CD4-positive, alpha-beta T cell treated with Interleukin-15 for 1 hour (primary cell): ENCODE data around the gene PPP4R4.
"Not testable (repeated sequence)": the region's sequence is repeated elsewhere in the genome, so short reads cannot be mapped to it uniquely, and the experiment has no call there.

Source experiments
- DNase-seq: peaks from one replicate; pipeline ENCODE4 v3.0.0-alpha.2; 2020

Gene PPP4R4

DNA sequence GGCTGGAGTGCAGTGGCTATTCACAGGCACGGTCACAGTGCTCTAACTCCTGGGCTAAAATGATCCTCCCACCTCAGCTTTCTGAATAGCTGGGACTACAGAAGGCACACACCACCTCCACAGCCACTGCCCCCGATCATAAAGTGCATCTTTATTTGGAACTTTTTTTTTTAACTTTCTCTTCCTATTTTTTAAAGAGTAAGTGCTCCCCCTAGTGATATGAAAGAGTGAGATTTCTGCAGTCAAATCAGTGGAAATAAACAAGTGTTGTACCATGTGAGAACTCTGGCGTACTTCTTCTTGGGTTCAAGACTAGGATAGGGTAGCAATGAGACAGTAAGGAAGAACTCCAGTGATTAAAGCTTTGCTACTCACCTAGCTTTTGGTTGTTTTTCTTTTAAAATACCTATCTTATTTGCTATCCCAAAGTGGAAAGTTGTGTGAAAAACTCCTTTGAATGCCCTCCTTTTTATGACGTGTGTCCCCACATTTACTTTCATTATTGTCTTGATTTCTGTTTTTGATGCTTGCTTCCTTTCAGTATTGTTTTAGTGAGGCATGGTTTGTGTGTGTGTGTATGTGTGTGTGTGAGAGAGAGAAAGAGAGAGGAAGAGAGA lies 6.6 kb downstream of the PPP4R4 start:
- no peak for DNase-seq

DNA sequence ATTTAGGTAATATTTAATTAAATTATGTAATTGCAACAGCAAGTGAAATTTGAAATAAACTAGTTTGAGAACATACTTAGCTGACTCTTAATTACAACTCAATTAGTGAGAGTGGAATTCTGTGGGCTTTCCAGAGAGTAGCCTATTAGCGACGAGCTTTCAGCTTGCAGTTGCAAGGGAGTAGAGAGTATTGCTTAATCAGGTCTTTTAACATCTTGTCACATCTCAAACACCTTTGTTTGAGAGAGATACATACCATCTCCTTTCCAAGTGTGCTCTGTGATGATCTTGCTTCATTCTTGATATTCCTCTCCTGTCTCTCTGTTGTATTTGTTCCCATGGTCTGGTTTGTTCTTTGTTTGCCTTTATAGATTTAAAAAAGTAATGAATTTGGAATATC lies 7.7 kb downstream of the PPP4R4 start:
- no peak for DNase-seq

DNA sequence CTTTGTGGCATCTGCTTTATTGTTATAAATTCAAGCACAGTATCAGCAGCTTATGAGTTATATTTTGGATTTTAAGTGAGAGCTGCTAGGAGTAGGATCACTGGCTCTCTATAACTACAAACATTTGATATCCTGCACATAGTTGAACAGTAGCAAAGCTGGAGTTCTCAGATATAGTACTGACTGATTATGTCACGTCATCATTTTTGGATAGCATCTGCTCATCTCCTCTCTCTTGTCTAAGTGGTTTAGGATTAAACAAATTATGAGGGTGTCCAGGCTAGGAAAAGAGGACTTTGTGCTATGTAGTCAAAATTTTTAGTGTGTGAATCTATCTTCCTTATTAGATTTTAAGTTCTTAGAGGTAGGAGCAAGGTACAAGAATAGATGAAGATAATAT lies 18.4 kb downstream of the PPP4R4 start:
- no peak for DNase-seq

DNA sequence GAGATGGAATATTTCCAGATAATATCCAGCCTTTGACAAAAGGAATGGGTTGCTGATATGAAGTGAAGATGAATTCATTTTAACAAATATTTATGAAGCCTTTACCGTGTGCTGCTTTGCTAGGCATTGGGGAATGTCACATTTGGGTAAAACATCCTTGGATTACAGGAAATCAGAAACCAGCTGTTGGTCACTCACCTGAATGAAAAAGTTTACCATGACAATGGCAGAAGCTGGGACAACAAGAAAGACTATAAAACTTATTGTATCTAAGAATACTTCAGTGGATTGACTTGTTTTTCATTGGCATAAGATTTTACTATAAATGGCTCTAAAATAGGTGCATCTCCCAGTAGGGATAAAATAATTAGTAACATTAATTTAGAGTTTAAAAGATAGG lies 19.7 kb downstream of the PPP4R4 start:
- DNase-seq: no peak

DNA sequence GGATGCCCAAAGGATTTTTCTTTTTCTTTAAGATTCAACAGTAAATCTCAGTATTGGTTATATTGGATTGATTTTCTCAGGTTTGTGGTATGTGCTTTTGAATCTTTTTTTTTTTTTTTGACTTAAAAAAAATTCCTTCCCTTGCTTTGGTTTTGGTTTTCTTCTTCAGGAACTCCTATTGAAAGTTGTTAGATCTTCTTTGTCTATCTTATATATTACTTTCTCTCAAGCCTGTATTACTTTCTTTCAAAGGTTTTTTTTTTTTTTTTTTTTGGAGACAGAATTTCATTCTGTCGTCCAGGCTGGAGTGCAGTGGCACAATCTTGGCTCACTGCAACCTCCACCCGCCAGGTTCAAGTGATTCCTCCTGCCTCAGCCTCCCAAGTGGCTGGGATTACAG lies 21.9 kb downstream of the PPP4R4 start:
- no peak for DNase-seq

DNA sequence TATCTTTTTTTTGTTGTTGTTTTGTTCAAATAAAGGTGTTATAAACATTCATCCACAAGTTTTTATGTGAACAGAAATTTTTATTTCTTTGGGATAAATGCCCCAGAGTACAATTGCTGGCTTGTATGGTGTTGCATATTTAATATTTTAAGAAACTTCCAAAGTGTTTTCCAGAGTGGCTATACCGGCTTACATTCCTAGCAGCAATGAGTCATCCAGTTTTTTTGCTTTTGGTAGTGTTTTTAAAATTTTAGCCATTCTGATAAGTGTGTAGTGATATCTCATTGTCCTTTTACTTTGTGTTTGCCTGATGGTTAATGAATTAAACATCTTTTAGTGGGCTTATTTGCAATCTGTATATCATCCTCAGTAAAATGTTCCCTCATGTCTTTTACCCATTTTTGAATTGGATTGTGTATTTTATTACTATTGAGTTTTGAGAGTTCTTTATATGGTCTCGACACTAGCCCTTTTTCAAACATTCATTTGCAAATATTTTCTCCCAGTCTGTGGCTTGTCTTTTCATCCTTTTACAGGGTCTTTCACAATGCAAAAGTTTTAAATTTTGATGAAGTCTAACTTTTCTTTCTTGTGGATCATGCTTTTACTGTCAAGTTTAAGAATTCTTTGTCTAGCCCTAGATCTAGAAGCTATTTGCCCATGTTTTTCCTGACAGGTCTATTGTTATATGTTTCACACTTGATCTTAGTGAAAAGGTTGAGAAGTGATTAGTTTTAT lies 29.5 kb downstream of the PPP4R4 start:
- DNase-seq: no peak

DNA sequence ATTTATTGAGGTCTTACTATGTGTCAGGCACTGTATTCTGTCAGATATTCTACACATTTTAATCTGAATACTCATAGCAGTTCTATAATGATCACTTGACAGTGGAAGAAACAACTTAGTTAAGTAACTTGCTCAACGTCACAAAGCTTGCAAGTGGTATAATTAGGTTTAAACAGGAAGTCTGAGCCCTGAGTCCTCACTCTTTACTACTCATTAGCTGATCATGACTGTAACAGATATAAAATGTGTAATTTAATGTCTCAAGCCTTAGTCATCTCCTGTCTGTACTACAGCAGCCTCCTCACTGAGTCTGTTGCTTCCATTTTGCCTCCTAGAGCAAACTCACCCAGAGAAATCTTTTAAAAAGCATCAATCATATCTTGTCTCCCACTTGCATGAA lies 38.9 kb downstream of the PPP4R4 start:
- DNase-seq: no peak

DNA sequence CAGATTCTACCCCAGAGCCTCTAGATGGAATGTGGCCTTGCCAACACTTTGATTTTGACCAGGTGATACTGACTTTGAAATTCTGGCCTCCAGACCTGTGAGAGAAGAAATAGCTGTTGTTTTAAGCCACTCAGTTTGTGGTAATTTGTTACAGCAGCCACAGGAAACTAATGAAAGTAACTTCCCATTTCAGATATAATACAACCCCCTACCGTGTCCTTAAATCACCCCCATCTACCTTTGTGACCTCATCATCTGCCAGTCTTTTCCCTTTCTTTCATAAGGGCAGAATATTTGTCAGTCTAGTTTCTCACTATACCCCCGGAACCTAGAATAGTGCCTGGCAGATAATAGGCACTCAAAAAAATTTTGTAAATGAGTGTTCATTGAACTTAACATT lies 39.6 kb downstream of the PPP4R4 start:
- no peak for DNase-seq

DNA sequence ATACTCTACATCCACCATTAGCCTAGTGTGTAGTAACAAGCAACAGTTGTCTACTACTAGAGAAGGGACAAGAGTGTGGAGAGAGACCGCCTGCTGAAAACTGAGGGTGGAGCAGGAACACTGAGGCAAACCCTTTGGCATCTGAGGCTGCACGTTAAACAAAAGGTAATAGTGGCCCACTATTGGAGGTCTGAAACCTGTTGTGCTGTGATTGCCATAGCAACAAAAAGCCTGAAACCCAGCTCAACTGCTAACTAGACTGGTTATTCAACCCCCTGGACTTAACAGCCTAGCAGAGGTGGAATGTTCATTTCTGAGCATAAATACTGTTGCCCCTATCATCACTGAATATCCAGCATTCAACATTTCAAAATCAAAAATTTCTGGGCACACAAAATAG lies 43.0 kb downstream of the PPP4R4 start:
- DNase-seq: no peak

DNA sequence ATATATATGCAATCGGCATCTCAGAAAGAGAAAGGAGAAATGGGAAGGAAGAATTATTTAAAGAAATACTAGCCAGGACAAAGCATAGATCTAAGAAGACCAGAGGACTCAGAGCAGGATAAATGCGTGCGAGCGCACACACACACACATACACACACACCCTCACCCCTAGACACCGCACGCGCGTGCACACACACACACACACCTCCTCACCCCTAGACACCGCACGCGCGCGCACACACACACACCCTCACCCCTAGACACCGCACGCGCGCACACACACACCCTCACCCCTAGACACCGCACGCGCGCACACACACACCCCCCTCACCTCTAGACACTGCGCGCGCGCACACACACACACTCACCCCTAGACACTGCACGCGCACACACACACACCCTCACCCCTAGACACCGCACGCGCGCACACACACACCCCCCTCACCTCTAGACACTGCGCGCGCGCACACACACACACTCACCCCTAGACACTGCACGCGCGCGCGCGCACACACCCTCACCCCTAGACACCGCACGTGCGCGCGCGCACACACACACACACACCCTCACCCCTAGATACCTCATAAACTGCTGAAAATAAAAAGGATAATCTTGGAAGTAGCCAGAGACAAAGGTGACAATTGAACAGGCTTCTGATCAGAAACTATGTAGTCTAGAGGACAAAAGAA lies 44.2 kb downstream of the PPP4R4 start:
- not testable (repeated sequence) for DNase-seq

DNA sequence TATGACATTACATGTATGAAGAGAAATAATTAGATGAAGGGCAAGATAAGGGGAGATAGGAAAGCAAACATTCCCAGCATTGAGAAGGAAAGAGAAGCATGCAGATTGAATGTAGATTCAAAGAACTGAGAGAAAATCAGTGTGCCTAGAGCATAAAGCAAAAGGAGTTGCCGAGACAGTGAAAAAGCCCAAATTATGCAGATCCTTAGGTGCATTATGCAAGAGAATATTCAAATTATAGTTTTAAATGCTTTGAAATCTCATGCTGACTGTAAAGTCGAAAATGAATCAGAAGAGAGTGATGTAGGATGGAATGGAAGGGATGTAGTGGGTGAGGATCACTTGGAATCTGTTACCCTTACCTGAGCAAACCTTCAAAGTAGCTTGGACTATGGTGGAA lies 49.9 kb downstream of the PPP4R4 start:
- no peak for DNase-seq

DNA sequence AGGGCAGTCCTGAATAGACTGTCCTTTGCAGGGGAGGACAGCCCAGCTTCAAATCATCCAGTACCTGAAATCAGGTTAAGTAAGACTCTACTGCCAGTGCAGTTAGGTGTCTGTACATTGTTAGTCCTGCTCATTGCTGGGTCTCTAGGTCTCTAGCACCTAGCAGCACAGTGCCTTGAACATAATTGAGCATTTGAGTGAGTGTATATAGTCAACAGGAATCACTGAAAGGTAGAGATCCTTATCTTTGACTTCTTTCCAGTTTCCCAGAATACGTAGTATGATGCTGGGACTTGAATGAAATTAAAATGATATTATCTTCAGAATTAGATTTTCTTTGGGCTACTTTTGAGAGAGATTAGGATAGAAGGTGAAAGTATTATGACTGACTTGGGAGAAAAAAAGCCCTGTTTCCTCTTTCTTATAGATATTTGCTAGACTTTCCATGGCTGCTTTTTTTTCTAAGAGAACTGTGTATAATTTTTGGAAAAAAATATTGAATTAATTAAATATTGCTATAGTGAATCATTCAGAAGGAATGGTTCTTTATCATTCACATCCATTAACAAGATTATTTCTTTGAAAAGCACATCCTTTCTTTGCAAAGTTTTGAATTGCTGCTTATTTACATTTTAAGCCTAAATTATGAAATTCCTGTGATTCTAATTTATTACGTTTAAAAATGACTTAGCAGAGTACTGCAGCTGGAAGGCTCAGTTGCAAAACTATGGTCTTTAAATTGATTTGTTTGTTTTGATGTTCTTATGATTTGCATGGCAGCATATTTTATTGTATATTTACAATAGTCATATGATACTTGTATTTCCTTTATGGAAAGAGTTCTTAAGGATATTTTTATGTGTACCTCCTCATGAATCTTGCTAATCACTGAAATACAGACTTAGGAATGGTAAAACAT lies 51.6 kb downstream of the PPP4R4 start:
- no peak for DNase-seq

DNA sequence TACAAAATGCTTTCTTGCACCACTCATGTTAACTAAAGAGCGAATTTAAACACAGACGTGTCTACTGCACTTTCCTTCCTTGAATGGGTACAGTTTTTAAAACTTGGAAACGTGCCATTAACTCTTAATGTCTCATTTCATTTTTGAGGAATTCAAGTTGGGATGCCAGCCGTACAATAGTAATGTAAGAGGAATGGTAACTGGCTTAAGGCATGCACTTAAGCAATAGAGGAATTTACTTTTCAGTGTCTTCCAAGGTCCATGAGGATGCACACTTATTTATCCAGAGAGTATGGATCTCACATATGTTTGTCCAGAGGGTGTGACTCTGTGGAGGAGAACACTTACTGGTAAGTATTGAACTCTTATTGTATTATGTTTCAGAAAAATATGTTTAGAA lies 52.9 kb downstream of the PPP4R4 start:
- no peak for DNase-seq

DNA sequence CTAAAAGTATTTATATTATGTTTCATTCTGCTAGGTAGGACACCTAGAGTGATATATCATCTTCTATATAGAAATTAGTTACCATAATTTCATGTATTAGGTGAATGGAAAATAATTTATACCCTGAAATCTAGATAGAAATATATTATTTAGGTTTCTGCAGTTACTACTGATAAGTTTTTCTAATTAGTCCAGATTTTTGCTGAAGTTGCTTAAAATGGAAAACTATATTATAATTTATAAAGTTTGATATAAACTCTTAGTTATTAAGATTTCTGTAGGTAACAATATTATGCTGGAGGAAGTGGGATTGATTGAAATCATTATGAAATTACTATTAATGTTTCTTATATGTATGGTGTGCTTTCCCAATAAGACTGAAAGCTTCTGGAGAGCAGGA lies 62.9 kb downstream of the PPP4R4 start:
- no peak for DNase-seq

DNA sequence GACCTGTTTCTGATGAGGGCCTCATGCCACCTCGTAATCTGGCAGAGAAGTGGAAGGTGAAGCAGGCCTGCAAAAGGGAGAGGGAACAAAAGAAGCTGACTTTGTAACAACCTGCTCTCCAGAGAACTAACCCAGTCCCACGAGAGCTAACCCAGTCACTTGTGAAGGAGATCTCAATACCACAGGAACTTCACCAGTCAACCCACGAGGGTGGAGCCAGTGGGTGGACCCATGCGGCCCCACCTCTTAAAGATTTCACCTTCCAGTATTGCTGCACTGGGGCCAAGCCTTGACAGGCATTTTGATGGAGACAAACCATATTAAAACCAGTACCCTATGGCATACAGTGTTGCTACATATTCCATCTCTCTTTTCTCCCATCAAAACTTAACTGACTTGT lies 63.9 kb downstream of the PPP4R4 start:
- DNase-seq: no peak

DNA sequence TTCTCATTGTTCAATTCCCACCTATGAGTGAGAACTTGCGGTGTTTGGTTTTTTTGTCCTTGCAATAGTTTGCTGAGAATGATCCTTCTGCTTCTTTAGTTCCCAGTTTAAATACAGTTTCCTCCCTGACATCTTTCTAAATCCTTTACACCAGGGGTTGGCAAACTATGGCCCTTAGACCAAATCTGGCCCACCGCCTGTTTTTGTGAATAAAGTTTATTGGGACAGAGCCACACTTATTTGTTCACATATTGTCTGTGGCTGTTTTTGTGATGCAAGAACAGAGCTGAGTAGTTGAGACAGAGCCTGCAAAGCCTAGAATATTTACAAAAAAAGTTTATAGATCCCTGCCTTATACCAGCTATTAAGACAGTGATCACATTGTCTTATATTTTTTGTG lies 65.3 kb downstream of the PPP4R4 start:
- no peak for DNase-seq

DNA sequence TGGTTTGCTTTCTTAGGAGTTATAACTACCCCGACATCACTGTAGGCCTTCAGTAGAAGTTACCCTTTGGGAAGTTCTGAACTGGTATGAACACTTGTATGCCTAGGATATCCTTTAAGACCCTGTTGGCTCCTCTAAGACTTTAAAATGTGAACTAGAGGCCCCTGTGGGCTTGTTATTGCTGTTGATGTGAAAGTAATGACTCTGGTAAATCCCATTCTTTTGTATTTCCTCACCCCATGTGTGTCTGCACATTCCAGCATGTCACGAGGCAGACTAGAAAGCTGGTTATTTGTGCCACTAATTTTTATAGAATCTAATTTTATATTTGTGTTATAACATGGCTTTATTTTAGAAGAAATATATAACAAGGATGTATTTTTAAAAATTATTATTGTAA lies 70.1 kb downstream of the PPP4R4 start:
- DNase-seq: no peak

DNA sequence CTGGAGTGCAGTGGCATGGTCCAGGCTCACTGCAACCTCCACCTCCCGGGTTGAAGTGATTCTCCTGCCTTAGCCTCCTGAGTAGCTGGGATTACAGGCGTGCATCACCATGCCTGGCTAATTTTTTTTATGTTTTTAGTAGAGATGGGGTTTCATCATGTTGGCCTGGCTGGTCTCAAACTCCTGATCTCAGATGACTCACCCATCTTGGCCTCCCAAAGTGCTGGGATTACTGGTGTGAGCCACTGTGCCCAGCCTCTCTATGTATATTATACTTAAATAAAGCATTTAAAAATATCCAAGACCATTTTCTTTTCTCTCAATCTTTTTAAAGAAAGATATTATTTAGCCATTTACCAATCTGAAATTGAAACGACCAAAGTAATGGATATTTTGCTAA lies 90.1 kb downstream of the PPP4R4 start:
- DNase-seq: not testable (repeated sequence)

DNA sequence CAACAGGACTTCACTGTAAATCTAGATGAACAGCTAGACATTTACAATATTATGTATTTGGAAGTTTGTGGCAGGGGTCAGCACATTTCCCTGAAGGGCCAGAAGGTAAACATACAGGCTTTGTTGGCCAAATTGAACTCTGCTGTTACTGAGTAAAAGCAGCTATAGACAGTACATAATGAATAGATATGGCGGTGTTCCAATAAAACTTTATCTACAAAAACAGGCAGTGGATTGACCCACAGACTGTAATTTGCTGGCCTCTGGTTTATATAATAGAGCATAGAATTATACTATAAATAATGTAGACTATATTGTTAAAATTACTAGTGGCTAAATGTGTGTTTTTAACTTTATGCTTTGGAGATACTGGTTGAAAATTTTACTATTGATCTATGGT lies 93.2 kb downstream of the PPP4R4 start:
- DNase-seq: no peak

DNA sequence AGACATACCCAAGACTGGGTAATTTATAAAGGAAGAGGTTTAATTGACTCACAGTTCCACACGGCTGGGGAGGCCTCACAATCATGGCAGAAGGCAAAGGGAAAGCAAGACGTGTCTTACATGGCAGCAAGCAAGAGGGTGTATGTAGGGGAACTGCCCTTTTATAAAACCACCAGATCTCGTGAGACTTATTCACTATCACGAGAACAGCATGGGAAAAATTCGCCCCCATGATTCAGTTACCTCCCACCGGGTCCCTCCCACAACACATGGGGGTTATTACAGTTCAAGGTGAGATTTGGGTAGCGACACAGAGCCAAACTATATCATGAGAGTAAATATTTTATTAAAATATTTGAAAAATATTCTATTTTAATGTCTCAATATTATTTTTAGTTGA lies 94.5 kb downstream of the PPP4R4 start:
- not testable (repeated sequence) for DNase-seq

DNA sequence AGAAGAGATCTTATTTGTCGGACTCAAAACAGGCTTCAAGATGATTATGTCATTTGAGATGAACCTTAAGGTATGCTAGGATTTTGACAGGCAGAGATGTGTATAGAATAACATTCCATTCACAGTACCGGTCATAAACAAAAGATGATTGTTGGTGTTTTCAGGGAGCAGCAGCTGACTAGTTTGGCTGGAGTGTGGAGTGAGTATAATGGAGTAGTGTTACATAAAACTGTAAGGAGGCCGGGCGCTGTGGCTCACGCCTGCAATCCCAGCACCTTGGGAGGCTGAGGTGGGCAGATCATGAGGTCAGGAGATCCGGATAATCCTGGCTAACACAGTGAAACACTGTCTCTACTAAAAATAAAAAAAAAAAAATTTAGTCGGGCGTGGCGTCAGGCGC lies 95.0 kb downstream of the PPP4R4 start:
- no peak for DNase-seq

DNA sequence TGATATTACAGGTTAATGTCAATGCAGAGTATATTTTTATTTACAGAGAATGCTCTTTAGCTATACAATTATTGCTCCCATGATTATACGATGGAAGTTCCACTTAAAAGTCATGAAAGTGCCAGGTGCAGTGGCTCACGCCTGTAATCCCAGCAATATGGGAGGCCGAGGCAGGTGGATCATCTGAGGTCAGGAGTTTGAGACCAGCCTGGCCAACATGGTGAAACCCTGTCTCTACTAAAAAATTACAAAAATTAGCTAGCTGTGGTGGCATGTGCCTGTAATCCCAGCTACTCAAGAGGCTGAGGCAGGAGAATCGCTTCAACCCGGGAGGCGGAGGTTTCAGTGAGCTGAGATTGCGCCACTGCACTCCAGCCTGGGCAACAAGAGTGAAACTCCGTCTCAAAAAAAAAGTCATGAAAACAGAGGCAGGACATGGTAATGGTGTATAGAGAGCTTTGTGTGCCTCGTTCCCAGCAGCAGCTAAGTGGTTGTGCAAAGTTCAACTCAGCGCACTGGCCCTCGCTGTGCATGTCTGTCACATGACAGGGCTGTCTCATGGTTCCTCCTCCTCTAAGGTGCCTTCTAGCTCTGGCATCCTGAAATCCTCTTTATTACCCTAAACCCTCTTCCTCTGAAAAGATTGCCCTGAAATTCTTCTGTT lies 102.9 kb downstream of the PPP4R4 start:
- not testable (repeated sequence) for DNase-seq

DNA sequence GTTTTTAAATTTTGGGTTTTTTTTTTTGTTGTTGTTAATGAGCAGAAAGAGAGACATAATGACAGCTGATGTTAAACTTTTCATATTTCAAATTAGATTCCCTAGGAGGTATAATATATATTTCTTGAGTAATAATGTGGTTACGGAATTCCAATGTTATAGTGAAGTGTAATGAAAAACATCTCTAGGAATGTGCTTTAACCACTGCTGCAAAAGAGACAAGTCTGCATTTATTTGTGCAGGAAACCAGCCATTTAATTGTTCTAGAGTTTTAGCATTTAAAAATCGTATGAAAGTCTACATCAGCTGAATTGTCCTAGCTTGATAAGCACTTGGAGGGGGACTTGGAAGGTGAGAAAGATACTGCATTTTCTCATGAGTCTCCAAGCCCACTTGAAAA lies 104.6 kb downstream of the PPP4R4 start:
- DNase-seq: no peak
